Mononuclear cell (primary cell): ENCODE results near the gene USP49. TPM values are rescaled to one million over a fixed set of nuclear protein-coding genes. Genes with fewer than 3 reads are reported as not detected.

Experiments
- H3K27me3 ChIP-seq: 2 replicates; pipeline ENCODE4 v1.6.0; 2011; ENCODE audit warnings: low read length, control low read depth; ENCODE audit not compliant: insufficient read depth
- H3K4me1 ChIP-seq: 2 replicates; pipeline ENCODE4 v1.5.1; 2011; ENCODE audit warnings: mild to moderate bottlenecking, low read length, control low read depth; ENCODE audit not compliant: insufficient read depth
- H3K4me3 ChIP-seq: 2 replicates; pipeline ENCODE4 v1.5.1; 2011; ENCODE audit warnings: mild to moderate bottlenecking, low read length, moderate library complexity
- H3K9me3 ChIP-seq: 2 replicates; pipeline ENCODE4 v1.5.1; 2011; ENCODE audit warnings: low read depth, mild to moderate bottlenecking, control low read depth, low read length
- total RNA-seq: library from RNA; depleted of rRNA; stranded (reverse); fragments of >200 nt; gene quantifications from one replicate; pipeline ENCODE4 v1.2.3, GENCODE V29; 2012

The USP49 gene
- total RNA-seq, 1 donor, result 3.5 TPM

DNA sequence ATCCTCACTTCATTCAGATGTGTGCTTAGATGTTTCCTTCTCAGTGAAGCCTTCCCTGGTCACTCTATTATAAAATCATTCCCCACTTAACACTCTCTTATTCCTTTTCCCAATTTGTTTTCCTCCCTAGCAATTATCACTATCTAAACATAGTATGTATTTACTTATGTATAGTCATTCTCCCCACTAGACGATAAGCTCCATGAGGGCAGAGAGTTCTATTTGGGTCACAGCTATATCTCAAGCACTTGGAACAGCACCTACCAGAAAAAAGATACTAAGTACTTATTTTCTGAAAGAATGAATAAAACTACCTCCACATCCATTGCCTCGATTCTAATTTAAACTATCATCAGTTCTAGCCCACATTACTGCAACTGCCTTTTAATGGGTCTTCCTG is 36.5 kb downstream of the USP49 start:
- Histone ChIP-seq H3K4me3 (no peak overlapping the region), H3K27me3 (no peaks in the 10 kb centered on the region), H3K9me3 (no peaks in the 10 kb centered on the region), H3K4me1 (no peaks in the 10 kb centered on the region)

DNA sequence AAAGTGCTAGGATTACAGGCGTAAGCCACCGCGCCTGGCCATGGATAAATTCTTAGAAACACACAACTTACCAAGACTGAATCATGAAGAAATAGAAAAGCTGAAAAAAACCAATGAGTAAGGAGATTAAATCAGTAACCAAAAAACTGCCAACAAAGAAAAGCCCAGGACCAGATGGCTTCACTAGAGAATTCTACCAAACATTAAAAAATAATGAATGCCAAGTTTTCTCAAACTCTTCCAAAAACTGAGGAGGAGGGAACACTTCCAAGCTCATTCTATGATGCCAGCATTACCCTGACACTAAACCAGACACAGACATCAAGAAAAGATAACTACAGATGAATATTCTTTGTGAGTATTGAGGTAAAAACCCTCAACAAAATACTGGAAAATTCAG is 44.3 kb downstream of the USP49 start:
- Histone ChIP-seq H3K9me3 (no peaks in the 10 kb centered on the region), H3K4me3 (no peak overlapping the region), H3K27me3 (no peaks in the 10 kb centered on the region), H3K4me1 (no peaks in the 10 kb centered on the region)

- no peaks in the 10 kb centered on the region for H3K27me3 ChIP-seq
- H3K4me1 ChIP-seq, result no peaks in the 10 kb centered on the region
- H3K9me3 ChIP-seq, result no peaks in the 10 kb centered on the region
- H3K4me3 ChIP-seq, result no peak overlapping the region
Observed at GRCh38 chr6:41846666-41847237, 48.4 kb downstream of the USP49 start.

- Histone ChIP-seq H3K9me3 (no peaks in the 10 kb centered on the region), H3K27me3 (no peaks in the 10 kb centered on the region), H3K4me1 (no peaks in the 10 kb centered on the region), H3K4me3 (no peak overlapping the region)
Observed at GRCh38 chr6:41843178-41843577, 52.0 kb downstream of the USP49 start.

- Histone ChIP-seq H3K4me1 (no peaks in the 10 kb centered on the region), H3K4me3 (no peak overlapping the region), H3K9me3 (no peaks in the 10 kb centered on the region), H3K27me3 (no peaks in the 10 kb centered on the region)
Observed at GRCh38 chr6:41840326-41840725, 54.8 kb downstream of the USP49 start.

DNA sequence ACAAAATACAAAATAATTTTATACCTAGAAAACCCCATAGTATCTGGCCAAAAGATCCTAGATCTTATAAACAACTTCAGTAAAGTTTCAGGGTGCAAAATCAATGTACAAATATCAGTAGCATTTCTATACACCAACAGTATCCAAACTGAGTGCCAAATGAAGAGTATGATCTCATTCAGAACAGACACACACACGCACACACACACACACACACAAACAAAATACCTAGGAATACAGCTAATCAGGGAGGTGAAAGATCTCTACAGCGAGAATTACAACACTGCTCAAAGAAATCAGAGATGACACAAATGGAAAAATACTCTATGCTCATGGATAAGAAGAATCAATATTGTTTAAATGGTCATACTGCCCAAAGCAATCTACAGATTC is 58.5 kb downstream of the USP49 start:
- no peaks in the 10 kb centered on the region for H3K4me1 ChIP-seq
- H3K9me3 ChIP-seq, result no peaks in the 10 kb centered on the region
- no peaks in the 10 kb centered on the region for H3K27me3 ChIP-seq
- H3K4me3 ChIP-seq, result no peak overlapping the region

- Histone ChIP-seq H3K9me3 (no peaks in the 10 kb centered on the region), H3K27me3 (no peaks in the 10 kb centered on the region), H3K4me3 (no peak overlapping the region), H3K4me1 (no peaks in the 10 kb centered on the region)
Observed at GRCh38 chr6:41836022-41836659, 59.0 kb downstream of the USP49 start.

DNA sequence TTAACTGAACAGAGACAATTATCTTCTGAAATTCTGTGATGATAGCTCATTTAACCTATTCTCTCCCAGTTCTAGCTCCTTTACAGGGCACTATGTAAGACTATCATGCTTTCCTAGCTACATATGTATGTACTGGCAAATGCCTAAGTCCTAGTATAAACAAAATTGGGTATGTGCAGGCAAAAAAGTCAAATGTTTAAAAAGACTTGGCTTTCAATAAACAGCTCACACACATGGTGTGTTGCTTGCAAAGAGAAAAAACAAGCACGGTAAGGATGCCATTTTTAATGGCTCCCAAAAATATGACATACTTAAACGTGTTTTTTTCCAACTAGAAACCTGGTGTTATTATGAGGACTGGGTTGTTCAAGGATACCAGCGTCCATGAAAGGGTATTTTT is 62.9 kb downstream of the USP49 start:
- Histone ChIP-seq H3K4me3 (no peak overlapping the region), H3K9me3 (no peaks in the 10 kb centered on the region), H3K4me1 (no peaks in the 10 kb centered on the region), H3K27me3 (no peaks in the 10 kb centered on the region)

DNA sequence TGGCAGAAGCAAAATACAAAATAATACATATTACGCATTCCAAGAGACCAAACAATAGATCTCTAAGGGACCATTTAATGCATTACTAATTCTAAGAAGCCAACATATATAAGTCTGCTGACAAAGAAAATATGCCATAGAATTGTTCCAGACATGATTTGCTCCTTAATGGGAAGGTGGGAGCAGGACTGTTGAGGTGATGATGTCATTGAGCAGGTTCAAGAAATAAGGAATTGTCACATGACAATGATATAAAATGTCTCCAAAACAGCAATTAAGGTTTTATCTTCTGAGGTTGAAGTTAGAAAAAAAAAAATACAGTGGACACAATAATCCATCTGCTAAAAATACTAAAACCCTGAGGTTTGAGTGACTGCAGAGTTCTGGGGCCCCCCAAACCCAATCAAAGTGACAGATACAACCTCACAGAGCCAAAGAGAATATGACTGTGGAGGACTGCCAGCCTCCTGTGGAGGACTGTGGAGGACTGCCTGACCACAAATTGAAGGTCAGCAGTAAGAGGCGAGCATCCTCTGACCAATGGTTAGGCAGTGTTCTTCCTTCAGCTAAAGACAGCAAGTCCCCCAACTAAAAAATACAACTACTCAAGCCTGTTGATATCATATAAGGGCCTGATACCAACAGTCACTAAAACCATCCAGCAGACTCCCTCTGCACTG is 68.7 kb downstream of the USP49 start:
- H3K9me3 ChIP-seq, result no peaks in the 10 kb centered on the region
- H3K4me1 ChIP-seq, result peaks cover 5% of the 10 kb centered on the region
- H3K27me3 ChIP-seq, result no peaks in the 10 kb centered on the region
- no peak overlapping the region for H3K4me3 ChIP-seq

- no peaks in the 10 kb centered on the region for H3K27me3 ChIP-seq
- peaks cover 5% of the 10 kb centered on the region for H3K4me1 ChIP-seq
- H3K4me3 ChIP-seq, result no peak overlapping the region
- no peaks in the 10 kb centered on the region for H3K9me3 ChIP-seq
Observed at GRCh38 chr6:41824571-41825569, 70.3 kb downstream of the USP49 start.

DNA sequence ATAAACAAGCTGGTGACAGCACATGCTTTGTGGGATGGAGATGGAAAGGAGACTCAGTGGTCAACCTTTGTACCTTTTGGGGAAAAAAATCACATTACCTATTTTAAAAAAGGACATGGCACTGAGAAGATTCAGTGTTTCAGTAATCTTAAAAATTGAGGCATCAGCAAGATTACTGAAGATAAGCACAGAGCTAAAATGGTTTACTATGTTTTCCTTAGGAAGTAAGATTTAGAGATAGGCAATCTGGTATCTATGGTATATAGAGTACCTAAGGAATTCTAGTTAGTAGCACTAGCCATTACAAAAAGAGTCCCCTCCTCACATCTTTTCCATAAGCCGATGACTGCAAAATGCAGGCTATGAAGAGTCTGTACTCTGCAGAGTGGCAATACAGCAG is 72.0 kb downstream of the USP49 start:
- peaks cover 5% of the 10 kb centered on the region for H3K4me1 ChIP-seq
- H3K4me3 ChIP-seq, result no peak overlapping the region
- no peaks in the 10 kb centered on the region for H3K27me3 ChIP-seq
- H3K9me3 ChIP-seq, result no peaks in the 10 kb centered on the region

DNA sequence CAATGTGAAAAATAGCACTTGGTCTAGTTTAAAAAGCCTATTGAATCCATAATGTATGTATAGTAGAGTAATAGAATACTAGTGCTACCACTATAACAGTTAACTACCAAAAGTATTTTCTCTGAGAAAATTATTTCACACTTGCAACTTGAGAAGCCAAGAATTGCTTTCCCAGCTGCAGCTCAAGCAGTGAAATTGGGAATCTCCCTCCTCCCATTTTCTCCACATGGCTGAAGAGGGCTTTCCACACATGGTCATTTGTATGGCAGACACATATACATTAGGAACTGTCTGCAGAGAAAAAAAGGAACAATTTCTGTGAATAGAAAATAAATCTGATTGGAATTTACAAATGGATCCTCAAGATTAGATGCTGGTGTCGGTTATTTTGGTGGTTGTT is 73.2 kb downstream of the USP49 start:
- Histone ChIP-seq H3K9me3 (no peaks in the 10 kb centered on the region), H3K4me3 (no peak overlapping the region), H3K27me3 (no peaks in the 10 kb centered on the region), H3K4me1 (peaks cover 5% of the 10 kb centered on the region)

DNA sequence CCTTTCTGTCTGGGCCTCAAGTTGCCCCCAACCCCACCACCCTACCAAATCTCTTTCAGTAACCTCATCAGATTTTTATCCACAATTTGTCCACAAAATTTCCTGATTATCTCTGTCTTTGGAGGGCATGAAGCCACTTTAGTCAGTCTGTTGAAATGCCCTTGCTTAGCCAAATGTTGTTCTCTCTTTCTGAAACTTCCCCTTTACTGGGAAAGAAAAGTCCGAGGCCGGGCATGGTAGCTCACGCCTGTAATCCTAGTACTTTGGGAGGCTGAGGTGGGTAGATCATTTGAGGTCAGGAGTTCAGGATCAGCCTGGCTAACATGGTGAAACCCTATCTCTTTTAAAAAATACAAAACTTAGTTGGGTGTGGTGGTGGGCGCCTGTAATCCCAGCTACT is 73.9 kb downstream of the USP49 start:
- Histone ChIP-seq H3K27me3 (no peaks in the 10 kb centered on the region), H3K9me3 (no peaks in the 10 kb centered on the region), H3K4me1 (peaks cover 5% of the 10 kb centered on the region), H3K4me3 (no peak overlapping the region)

DNA sequence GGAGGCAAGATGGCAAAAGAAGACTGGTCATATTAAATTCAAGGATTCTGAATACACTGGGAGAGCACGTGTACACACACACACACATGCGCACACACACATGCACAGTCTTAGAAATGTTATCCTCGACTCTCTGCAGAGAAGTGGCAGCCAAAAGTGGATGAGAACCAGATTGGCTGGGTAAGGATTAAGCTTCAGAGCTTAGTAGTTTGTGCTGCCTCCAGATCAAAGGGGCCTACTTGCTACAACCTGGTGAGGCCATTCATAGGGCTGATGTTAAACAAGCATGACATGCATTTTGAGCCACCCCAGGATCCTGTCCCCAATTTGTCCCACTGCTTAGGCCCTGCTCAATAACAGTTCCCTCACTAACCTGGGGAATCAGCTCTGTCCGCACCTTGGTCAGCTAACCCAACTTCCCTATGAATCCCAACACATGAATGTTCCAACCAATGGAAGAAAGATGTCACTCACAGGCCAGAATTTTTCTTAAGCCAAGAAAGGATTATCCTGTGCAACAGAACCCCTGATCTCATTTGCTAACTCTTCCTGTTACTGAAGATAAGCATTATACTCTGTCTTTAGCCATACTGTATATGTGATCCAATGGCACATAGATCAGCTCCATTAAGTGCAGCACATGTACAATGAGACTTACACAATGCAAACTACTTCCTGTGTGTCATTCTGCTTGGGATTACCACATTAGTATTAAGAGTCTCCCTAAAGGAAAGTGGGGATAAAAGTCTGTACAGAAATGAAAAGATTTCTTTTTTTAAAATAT is 76.7 kb downstream of the USP49 start:
- Histone ChIP-seq H3K4me1 (no peaks in the 10 kb centered on the region), H3K9me3 (no peaks in the 10 kb centered on the region), H3K4me3 (no peak overlapping the region), H3K27me3 (no peaks in the 10 kb centered on the region)
